HG03571 (cell line): ENCODE data around the gene GALNT18.

Experiments used
- ATAC-seq: cut with Tn5 transposase; IDR thresholded peaks from one replicate; pipeline ENCODE4 v1.9.1; 2021; ENCODE audit not compliant: unreplicated experiment

The GALNT18 gene

DNA sequence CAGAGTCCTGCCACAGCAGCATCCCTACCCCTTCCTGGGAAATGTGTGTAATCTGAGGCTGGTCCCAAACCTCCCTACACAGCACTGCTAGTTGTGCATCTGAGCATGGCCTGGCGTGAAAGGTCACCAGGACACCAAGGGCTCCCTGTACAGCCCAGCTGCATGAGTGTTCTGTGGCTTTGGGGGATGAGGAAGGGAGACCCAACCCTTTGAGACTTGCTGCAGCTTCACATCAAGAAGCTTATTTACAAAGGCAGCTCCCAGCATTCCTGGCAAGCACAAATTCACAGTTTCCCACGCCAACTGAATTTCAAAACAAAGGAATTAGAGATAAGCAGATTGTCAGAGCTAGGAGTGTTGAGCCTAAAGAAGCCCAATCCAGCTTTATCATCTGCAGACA is 301.0 kb downstream of the GALNT18 start:
- ATAC-seq = no peak

GRCh38 chr11:11318961-11319360 is 302.8 kb downstream of the GALNT18 start:
- ATAC-seq = no peak

GRCh38 chr11:11318461-11318860 is 303.3 kb downstream of the GALNT18 start:
- no peak for ATAC-seq

- no peak for ATAC-seq
These were observed 305.1 kb downstream of the GALNT18 start for GRCh38 chr11:11316651-11317230.

DNA sequence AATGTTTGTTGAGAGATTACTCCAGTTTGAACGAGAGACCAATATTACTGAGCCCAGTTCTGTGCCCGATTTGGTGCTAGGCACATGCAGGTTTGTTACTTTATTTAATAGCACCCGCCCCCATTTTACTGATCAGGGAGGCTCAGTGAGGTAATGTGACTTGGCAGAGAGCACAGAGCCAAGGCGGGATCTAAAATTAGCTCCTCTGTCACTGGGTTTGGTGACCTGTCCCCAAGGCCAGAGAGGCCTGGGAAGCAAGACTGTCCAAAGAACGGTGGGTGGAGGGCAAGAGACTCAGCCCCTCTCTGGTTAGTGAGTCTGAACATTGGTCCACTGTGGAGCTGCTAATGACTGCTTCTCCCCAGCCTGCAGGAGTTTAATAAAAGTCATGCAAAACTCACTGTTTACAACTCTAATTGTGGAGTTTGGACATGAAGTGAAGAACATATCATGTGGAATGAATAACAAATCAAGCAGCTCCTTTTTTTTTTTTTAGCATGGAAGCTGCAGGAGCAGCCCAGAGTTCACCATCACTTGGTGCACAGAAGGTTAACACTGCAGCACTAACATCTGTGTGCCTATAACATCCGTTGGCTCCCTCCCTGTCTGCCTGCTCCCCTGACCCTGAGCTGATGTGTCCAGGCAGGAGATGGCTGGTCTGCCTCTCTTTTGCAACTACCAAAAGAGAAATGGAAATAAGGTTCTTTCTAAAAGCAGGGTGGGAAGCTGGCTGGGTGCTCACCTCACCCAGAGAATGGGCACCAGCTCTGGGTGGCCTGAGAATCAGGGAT is 307.7 kb downstream of the GALNT18 start:
- ATAC-seq = no peak

DNA sequence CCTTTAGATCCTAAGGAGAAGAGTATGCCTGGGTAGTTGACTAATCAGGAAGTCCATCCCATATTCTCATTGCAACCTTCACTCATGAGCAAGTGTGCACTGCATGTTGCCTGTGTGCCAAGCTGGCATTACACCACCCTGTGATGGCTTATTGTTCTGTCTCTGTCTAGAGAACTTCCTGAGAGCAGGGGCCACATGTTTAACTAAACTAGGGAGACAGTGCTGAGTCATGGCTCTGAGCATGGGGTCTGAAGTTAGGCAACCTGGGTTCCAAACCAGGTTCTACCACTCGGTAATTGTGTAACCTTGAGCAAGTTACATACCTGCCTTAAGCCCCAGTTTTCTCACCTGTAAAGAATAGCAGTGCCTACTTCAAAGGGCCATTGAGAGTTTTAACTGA is 308.4 kb downstream of the GALNT18 start:
- no peak for ATAC-seq

DNA sequence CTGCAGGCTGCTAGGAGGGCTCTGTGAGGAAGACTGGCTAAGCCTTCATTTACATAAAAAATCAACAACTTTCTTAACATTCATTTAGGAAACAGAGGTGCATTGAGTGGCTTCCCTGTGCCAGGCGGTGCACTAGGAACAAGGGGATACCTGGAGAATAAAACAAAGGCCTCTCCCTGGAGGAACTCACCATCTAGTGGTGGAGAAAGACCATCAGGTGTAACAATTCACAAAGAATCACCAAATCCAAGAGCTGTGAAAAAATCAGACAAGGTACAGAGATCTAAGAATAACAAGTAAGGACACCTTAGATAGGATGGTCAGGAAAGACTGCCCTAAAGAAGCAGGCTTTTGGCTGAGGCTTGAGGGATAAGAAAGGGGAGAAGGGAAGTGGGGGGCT is 309.1 kb downstream of the GALNT18 start:
- no peak for ATAC-seq

DNA sequence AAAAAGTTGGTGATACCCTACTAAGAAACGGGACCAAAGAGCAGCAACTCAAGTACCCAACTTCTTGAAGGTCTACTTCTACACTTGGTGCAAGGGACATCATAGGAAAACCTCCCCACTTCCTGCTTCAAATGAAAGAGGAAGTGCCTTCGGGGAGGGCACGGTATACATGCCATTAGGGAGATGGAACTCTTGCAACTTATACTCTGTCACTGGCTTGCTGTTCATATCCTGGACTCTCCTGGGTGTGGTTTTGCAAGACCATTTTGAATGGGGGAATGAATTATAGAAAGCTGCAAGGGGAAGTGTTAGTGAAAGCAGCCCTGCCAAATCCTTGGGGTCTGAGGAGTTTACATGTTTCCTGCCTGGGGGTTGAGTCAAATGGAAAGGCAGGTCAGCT is 310.6 kb downstream of the GALNT18 start:
- ATAC-seq = no peak

DNA sequence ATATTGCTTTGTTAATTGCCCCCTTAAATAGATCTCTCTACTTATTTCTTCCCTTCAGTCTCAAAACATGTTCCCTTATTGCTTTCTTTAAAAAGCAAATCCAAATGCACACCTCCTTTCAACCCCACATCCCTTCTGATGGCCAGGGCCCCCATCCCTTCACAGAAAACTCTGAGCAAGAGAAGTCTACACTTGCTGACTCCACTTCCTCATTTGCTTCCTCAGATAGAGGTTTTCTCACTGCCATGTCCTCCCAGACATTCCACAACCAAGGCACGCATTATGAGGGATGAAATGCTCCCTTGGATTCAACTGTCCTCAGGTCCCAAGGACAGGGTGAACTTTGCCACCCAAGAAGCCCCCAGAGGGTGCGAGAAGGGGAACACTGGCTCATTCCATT is 311.9 kb downstream of the GALNT18 start:
- ATAC-seq = no peak

GRCh38 chr11:11308249-11308648 is 313.6 kb downstream of the GALNT18 start:
- no peak for ATAC-seq

GRCh38 chr11:11306855-11307254 is 314.9 kb downstream of the GALNT18 start:
- ATAC-seq = no peak

DNA sequence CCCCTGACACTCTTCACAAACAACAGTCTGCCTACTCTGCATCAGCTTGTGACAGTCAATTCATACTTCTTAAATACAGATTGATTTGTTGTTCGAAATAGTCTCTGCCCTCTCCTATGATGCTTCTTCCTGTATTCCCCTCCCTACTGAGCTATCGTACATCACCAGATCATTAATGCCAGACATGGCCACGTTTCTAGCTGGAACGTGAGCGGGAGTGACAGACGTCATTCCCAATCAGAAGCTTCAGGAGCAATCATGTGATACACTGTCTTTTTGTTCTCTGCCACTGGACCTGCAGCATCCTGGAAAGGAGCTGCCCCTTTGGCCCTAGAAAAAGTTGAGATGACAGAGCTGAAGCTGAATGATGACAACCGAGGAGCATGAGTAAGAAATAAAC is 317.3 kb downstream of the GALNT18 start:
- no peak for ATAC-seq

DNA sequence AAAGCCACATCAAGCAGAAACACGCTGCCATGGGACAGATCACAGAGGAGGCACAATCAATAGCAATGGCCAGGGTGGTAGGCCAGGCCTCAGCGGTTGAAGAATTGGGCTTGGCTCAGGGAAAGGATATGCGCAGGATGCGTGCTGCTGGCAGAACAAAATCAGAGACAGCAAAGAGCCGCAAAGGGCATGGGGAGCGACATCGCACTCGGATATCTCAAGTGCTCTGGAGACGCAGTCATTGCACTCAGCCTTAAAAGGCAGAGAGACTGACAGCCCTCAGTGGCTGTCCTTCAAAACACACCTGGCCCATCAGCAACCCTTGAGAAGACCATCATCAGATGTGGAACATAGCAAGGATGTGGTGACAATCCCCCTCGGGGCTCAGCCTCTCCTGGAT is 319.2 kb downstream of the GALNT18 start:
- no peak for ATAC-seq

- no peak for ATAC-seq
These were observed 320.6 kb downstream of the GALNT18 start for GRCh38 chr11:11301212-11301611.

DNA sequence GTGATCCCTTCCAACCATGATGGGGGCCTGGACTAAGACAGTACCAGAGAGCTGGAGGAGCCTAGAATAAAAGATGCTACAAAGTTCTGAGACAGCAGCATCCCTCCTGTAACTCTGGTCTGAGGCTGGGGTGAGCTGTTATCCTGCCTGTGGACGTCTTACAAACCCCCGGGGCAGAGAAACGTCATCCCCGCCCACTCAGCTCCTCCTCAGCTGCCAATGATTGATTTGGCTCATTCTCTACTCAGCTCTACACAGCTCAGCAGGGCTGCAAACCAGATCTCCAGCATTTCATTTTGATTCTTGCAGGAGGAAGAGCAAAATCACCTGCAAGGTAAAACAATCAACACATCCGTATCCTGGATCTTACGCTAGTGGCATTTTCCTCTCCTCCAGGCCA is 324.2 kb downstream of the GALNT18 start:
- no peak for ATAC-seq

GRCh38 chr11:11296434-11296833 is 325.4 kb downstream of the GALNT18 start:
- ATAC-seq = no peak

GRCh38 chr11:11294551-11294855 is 327.3 kb downstream of the GALNT18 start:
- ATAC-seq = no peak

DNA sequence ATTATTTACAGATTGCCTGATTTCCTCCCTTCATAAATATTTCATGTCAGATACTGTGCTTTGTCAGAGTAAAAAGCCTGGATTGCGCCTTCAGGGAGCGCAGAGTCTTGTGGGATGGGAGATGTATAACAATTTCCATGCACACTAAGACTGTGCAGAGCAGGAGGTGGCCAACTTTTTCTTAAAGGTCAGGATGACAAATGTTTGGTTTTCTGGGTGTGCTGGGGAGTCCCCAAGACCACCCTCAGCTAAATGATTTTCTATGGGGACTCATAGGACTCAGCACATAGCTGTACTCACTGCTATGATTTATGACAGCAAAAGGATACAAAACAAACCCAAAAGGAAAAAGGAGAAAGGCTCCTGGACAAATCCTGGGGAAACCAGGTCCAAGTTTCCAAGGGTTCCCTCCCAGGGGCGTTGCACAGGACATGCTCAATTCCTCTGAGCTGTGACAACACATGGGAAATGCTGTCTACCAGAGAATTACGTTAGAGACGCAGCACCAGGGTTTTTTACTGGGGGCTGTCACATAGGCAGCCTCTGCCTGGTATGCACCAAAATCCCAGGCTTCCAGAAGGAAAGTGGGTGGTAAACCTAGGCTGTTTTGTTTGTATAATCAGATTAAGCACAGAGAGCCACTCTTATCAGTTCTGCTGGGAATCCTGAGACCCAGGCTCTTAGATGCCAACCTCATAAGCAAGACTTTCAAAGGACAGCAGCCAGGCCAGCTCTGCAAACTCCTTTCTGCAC is 327.8 kb downstream of the GALNT18 start:
- ATAC-seq = no peak

DNA sequence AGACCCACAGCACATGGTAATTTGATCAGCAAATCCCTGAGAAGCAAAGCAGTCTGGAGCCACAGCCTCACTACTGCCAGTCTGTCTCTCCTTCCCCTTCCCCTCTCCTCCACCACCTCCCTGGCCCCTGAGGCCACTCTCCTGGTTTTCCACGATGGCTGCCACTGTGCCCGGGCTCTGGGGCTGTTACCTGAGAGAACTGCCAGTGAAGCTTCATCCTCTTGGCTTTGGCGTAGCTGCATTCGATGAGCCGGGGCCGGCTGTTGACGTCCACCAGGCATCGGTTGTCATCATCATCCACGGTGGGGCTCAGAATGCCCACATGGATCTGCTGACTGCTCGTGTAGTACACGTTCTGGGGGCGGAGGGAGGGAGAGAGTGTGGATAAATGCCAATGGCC is 329.0 kb downstream of the GALNT18 start:
- ATAC-seq = no peak

DNA sequence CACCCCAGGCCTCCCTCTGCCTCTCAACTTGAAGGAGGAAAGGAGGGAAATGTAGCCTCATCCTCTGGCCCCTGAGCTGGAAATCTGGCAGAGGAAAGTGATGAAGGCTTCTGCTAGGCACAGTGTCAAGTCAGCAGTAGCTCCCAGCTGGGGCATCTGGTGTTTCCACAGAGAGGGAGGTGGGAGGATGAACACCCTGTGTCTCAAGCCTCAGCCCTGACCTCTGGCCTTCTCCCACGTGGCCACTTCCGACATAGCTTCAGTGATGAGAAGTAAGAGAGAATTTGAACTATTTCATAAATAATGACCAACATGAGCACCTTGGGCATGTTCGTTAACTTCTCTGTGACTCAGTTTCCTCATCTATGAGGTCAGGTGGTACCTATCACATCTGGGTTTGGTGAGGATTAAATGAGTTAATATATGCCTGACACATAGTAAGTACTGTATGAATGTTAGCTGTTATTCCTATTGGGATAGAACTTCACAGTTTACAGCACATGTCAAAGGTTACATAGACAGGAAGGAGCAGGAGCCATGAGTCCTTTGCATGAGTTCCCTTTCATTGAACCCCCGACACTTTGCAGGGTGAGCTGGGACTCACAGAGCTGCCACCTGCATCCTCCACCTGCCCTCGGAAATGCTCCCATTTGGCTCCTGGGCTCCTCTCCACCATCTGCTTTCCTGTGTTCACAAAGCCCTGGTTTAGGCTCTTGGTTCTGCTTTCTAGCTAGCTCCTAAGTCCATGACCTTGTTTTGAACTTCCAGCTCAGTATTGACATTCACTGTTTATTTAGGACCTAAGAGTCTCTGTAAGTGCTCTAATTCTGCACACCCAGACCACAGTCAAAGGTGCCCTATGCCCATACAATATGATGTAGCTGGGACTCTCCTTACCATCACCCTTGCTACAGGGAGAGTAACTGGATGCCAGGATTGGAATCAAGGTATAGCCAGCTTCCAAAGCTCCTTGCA is 330.5 kb downstream of the GALNT18 start:
- ATAC-seq = no peak

DNA sequence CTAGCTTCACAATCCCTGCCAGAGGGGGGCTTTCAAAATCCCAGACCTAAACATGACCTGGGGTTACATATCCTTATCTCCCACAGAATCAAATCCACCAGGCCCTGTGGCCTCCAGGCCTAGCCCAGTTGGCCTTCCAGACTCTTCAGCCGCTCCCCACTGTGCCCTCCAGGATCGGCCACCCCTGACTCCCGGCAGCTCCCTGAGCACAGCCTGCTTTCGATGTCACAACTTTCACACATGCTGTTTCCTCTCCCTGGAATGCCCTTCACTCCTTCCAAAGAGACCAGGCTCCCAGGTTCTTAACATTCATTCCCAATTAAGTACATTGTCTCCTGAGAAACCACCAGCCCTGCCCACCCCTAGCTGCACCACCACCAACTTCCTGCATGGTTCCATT is 331.5 kb downstream of the GALNT18 start:
- ATAC-seq = no peak
